GM12891 (cell line): Measurements from ENCODE around the gene MELTF.

Experiments
- DNase-seq: peaks from one replicate; pipeline ENCODE4 v3.0.0; 2011; ENCODE audit warnings: low spot score; ENCODE audit not compliant: insufficient read length
- FAIRE-seq: peaks from 2 replicates; lab custom pipeline; 2011; peaks lifted over from hg19 to GRCh38; lab: Jason Lieb, UNC
- PAX5 ChIP-seq: IDR thresholded peaks from 2 replicates; pipeline ENCODE4 v1.6.1; 2011; ENCODE audit warnings: low read length, moderate library complexity, mild to moderate bottlenecking; ENCODE audit not compliant: insufficient read depth, severe bottlenecking
- POLR2A ChIP-seq: IDR thresholded peaks from 2 replicates; pipeline ENCODE4 v1.6.1; 2011; ENCODE audit warnings: low read depth, low read length, control low read depth
- POLR2AphosphoS5 ChIP-seq: IDR thresholded peaks from 2 replicates; pipeline ENCODE4 v1.6.1; 2011; ENCODE audit warnings: low read depth, low read length, control low read depth
- POU2F2 ChIP-seq: IDR thresholded peaks from 2 replicates; pipeline ENCODE4 v1.6.1; 2011; ENCODE audit warnings: low read depth, mild to moderate bottlenecking, control low read depth, low read length, moderate library complexity
- SPI1 ChIP-seq: IDR thresholded peaks from 2 replicates; pipeline ENCODE4 v1.6.1; 2011; ENCODE audit warnings: low read depth, low read length, control low read depth
- TAF1 ChIP-seq: IDR thresholded peaks from 2 replicates; pipeline ENCODE4 v1.6.1; 2011; ENCODE audit warnings: low read depth, low read length, control low read depth

The MELTF gene

DNA sequence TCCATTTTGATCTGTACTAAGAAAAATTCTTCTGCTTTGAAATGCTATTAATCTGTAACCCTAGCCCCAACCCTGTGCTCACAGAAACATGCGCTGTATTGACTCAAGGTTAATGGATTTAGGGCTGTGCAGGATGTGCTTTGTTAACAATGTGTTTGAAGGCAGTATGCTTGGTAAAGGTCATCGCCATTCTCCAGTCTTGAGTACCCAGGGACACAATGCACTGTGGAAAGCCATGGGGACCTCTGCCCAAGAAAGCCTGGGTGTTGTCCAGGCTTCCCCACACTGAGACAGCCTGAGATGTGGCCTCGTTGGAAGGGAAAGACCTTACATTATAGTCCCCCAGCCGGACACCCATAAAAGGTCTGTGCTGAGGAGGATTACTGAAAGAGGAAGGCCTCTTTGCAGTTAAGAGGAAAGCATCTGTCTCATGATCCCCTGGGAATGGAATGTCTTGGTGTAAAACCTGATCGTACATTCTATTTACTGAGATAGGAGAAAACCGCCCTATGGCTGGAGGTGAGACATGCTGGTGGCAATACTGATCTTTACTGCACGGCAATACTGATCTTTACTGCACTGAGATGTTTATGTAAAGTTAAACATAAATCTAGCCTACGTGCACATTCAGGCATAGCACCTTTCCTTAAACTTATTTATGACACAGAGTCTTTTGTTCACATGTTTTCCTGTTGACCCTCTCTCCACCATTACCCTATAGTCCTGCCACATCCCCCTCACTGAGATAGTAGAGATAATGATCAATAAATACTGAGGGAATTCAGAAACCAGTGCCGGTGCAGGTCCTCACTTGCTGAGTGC, 67.3 kb downstream of the MELTF start:
- FAIRE-seq, result no peak
- TF ChIP-seq POU2F2 (no peak), POLR2AphosphoS5 (no peak), SPI1 (no peak), POLR2A (no peak)
- DNase-seq, result no peak

DNA sequence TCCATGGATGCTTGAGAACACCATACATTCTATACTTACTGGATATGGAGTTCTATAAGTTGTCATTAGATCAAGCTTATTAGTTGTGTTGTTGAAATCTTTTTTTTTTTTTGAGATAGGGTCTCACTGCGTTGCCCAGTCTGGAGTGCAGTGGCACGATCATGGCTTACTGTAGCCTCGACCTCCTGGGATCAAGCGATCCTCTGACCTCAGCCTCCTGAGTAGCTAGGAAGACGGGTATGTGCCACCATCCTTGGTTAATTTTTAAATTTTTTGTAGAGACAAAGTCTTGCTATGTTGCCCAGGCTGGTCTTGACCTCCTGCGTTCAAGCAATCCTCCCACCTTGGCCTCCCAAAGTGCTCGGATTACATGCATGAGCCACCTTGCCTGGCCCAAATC, 74.8 kb downstream of the MELTF start:
- DNase-seq (no peak), FAIRE-seq (no peak)
- TF ChIP-seq PAX5 (no peak), TAF1 (no peak), POLR2A (no peak), POLR2AphosphoS5 (no peak), POU2F2 (no peak), SPI1 (no peak)
